Measurements from ENCODE around the gene PDZRN3. TPM values are rescaled to one million over a fixed set of nuclear protein-coding genes. Genes with fewer than 3 reads are reported as not detected.

The PDZRN3 gene
- total RNA-seq, 1 donor from 2014 or later, result 45.7 TPM

- no peak for FAIRE-seq
- DNase-seq (ENCODE audit: low spot score in 2 of 2), result no peak
These were observed 63.2 kb downstream of the PDZRN3 start for GRCh38 chr3:73561494-73561893.

GRCh38 chr3:73559749-73560148 lies 65.0 kb downstream of the PDZRN3 start:
- FAIRE-seq (no peak), DNase-seq (ENCODE audit: low spot score in 2 of 2) (no peak)

DNA sequence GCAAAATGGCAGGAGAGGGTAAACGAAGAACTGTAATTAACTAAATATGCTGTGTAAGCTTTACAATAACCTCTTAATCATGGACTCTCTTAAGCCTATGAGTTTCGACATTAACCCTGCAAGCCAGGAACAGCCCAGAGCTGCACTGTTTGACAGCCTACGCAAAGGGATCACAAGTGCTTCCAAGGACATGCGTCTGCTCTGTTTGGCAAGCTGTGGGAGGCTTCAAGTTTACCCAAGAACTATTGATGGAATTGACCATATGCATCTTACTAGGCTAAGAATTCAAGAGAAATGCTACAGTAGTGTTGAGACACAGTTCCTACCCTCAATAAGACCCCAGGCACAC lies 66.0 kb downstream of the PDZRN3 start:
- FAIRE-seq (no peak), DNase-seq (ENCODE audit: low spot score in 2 of 2) (no peak)

GRCh38 chr3:73557986-73558726 lies 66.6 kb downstream of the PDZRN3 start:
- peak; percentile 33 for FAIRE-seq
- DNase-seq (ENCODE audit: low spot score in 2 of 2), result no peak

- DNase-seq (ENCODE audit: low spot score in 2 of 2) (no peak), FAIRE-seq (no peak)
These were observed 68.0 kb downstream of the PDZRN3 start for GRCh38 chr3:73556520-73557372.

DNA sequence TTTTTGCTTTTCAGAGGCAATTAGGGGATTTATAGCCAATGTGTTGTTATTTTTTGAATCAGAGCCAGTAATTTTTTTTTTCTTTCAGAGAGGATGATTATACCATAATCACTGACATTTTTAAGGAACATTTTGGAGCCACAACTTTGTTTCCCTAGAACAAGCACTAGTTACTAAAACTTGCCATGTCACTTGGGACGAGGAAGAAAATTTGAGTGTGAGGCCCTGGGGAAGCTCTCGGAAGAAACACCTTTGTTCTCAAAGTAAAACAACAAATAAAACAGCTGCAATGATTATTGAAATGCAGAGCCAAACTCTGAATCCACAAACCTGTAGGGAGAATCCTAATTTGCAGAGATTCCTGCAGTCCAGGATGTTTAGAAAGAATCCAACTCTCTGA lies 69.7 kb downstream of the PDZRN3 start:
- FAIRE-seq, result no peak
- no peak for DNase-seq (ENCODE audit: low spot score in 2 of 2)

DNA sequence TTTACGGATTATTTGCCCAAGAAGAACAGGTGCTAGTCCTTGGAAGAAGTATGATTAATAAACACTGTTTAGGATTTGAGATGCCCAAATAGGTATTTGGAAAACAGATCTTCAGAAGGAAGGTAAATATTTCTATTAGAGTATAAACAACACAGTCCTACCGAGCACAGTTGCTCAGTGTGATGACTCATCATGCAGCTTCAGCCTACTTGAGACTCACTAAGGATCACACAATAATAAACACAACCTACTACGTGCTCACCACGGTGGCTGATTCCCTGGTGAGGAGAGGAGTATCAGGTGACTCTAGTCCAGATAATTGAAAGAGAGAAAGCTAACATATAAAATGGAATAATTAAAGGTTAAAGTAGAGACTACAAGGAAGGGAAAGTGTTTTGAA lies 72.0 kb downstream of the PDZRN3 start:
- FAIRE-seq (no peak), DNase-seq (ENCODE audit: low spot score in 2 of 2) (no peak)

GRCh38 chr3:73550032-73550431 lies 74.7 kb downstream of the PDZRN3 start:
- FAIRE-seq (no peak), DNase-seq (ENCODE audit: low spot score in 2 of 2) (no peak)

DNA sequence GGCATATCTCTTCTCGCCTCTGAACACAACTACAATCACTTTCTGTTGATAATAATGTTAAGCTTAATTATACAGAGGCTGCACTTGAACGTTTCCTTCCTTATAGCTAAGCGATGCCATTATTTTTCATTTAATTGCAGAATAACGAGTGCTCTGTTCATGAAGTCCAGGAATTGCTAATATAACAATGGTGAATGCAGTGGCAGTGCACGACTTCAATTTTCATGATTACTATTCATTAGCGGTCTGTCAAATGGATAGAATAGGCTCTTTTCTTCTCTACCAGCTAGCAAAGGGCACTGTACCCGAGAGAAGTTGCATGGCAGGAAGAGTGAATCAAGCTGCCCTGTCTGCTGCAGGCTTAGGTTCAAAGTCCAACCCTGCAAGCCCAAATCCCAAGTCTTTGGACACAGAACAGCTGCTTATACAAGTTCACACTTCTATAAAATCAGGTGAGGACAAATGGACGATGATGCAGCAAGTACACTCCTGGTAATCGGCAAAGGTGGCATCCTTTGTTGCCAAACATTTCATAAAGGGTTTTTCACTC lies 75.6 kb downstream of the PDZRN3 start:
- FAIRE-seq, result no peak
- no peak for DNase-seq (ENCODE audit: low spot score in 2 of 2)

- FAIRE-seq (no peak), DNase-seq (ENCODE audit: low spot score in 2 of 2) (no peak)
These were observed 76.3 kb downstream of the PDZRN3 start for GRCh38 chr3:73548436-73548835.

DNA sequence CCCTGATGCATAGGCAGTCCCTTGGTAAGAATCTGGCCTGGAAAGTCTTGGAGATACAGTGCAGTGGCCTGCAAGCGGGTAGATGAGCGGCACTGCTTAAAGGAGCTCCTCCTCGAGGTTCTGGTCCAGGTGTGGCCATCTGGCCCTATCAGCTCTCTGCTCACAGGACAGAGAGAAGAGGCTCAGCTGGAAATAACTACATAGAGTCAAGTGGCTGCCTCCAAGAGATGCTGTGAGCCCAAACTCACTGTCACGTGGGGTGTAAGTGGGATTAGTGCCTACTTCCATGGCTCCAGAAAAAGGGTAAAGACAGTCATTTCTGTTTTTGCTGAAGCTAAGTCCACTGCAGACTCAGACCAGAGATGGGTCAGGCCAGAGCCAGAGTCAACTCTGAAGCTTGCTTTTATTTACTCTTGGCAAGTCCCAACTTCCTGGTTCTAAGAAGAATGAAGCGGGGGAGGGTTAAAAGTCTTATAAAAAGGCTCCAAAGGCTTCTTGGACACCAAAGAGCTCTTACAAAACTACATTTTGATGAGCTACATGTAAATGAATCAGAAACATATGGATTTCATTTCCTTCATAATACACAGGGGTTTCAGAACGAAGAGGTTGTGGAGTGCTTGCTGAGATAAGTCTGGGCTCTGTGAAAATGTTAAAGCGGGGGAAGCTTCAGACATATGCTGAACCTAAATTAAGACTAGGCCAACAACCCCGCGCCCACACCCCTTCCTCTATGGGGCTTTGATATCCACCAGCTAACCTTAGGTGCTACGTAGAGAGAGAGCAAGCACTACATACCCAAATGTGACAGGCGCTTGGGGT lies 77.1 kb downstream of the PDZRN3 start:
- DNase-seq (ENCODE audit: low spot score in 2 of 2) (no peak), FAIRE-seq (no peak)

DNA sequence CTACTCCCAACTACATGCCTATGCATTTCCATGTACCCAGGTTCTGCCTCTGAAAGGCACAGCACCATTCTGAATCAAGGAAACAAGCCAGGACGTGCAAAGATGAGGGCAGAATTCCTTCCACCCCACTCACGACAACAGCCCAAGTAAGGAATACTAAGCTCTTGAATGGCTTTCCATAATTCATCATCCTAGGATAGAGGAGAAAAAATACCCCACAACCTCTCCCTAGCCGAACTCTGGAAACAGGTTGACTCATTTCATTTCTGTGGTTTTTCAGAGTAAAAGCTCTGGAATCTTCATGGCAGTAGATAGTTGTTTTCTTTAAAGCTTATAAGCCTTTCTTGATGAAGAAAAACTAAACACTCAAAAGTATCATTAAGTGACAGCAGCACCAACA lies 77.8 kb downstream of the PDZRN3 start:
- DNase-seq (ENCODE audit: low spot score in 2 of 2) (no peak), FAIRE-seq (no peak)

DNA sequence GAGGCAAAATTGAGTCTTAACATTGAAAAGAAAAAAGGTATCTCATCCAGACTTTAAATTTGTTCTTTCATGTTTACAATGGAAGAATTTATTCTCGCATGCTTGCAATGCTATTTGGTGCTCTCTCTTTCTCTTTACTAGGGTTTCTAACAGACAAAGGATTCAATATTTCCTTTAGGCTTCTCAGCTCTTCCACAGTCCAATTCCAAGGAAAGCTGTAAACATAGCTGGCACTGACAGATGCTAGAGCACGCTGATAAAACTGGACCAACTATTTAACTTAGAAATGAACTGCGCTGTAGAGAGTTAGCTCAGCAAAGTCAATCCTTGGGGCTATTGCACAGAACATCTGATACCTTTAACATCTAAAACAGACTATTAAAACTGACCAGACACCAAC lies 81.3 kb downstream of the PDZRN3 start:
- DNase-seq (ENCODE audit: low spot score in 2 of 2), result no peak
- no peak for FAIRE-seq

- FAIRE-seq (no peak), DNase-seq (ENCODE audit: low spot score in 2 of 2) (no peak)
These were observed 82.6 kb downstream of the PDZRN3 start for GRCh38 chr3:73542136-73542535.

DNA sequence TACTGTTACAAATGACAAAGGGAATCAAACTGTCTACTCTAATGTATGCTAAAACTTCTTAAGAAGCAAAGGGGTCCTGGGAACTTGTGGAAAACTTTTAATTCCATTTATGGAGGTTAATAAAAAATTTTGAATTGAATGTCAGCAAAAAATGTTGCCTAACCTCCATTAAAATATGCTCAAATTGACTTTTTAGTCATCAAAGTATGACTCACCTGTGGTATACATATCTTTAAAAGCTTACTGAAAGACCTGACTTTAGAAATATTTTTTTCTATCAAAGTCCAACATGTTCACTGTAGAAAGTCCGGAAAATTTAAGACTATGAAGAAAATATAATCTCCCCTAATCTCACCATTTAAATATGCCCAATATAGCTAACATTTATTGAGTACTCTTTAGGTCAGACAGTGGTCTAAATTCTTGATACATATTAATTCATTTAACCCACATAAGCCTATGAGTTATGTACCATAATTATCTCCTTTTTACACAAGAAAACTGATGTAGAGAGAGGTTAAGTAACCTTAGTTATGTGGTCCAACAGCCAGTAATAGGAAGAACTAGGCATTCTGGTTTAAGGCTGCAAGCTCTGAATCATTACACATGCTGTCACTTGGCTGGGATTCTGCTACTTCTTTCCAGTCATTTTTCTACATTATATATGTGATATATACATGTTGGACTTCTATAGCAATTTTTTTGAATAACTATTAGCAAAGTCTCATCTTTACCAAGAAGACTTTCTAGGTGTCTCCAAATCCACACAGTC lies 83.6 kb downstream of the PDZRN3 start:
- FAIRE-seq, result no peak

DNA sequence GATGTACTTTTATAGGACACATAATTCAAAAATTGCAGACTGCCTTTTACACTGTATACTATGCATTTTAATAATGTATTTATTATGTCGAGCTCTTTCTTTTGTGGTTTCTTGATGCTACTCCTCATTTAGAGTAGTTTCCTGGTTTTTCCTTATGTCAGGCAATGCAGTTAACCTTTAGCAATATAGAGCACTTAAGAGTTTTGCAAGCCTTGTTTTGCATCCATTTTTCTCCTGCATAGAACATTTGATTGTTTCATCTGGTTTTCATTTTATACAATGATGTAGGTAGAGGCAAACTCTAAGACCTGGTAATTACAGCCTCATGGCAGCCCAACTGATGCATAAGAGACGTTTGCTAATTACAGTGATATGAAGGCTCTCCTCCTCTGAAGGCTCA lies 86.3 kb downstream of the PDZRN3 start:
- no peak for FAIRE-seq
- DNase-seq (ENCODE audit: low spot score in 2 of 2), result no peak

More for the DNA sequence above, 83.6 kb downstream of the PDZRN3 start:
- no peak for DNase-seq (ENCODE audit: low spot score in 2 of 2)

DNA sequence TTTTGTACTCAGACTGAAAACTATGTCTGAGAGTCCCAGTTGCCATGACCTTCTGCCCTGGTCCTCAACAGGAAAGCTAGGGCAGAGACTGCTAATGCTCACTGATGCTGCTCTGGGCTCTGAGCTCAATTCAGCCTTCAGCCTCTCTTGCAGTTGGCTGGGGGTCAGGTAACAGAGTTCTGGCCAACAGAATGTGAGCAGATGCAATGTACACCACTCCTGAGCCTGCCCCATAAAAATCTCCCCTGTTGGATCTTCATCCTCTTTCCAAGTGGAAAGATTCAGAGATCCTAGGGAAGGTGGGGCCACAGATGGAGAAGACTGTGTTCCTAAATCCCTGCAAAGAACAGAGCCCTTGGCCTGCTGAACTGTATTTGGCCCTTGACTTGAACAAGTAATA lies 87.8 kb downstream of the PDZRN3 start:
- FAIRE-seq (no peak), DNase-seq (ENCODE audit: low spot score in 2 of 2) (no peak)

DNA sequence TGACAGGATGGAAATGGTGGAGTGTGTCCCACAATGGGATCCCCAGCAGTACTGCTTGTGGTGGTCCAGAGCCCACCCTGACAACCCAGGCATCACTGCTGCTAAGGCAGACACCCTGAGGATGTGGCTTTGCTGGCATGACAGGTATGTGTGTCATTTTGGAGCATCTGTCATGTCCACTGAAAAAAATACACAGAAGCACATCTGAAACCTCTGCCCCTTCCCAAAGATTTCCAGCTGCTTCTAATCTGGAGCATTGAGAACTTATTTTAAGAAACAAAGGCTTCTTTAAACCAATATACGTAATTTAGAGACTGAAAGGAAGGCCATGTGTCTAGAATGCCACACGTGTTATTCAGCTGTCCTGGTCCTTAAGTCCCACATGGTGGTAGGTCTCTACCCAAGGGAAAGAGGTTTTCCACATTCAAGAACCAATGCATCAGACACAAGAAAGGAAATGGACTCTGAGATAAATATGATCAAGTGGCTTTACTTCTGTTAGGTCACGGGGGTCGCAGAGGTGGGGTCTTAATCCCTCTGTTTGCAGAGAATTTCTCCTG lies 88.3 kb downstream of the PDZRN3 start:
- no peak for FAIRE-seq
- DNase-seq (ENCODE audit: low spot score in 2 of 2), result no peak

DNA sequence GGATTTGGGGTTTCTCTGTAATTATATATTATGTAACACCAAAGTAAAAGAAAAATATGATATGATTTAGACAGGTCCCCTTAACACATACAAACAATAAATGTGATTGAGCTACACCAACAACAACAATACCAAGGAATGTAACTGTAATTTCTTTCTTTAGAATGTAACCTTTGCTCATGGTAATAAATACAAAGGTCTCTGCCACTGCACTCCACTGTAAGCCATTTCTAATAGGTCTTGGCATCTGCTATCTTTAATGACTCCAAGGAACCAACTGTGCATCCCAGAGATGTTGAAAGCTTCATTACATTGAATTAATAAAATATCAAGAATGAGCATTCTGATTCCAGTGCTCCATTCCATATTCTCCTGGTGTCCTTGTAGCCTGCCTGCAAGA lies 88.8 kb downstream of the PDZRN3 start:
- no peak for DNase-seq (ENCODE audit: low spot score in 2 of 2)
- FAIRE-seq, result no peak

GRCh38 chr3:73535137-73535536 lies 89.6 kb downstream of the PDZRN3 start:
- FAIRE-seq (no peak), DNase-seq (ENCODE audit: low spot score in 2 of 2) (no peak)
